ENCODE results near the gene KRTAP2-2.

DNA sequence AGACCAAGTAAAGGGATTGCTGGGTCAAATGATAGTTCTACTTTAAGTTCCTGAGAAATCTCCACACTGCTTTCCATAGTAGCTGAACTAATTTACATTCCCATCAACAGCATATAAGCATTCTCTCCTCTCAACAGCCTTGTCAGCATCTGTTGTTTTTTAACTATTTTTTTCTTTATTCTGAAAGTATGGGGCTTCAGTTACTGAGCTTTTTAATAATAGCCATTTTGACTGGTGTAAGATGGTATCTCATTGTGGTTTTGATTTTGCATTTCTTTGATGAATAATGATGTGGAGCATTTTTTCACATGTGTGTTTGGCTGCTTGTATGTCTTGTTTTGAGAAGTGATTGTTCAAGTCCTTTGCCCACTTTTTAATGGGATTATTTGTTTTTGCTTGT is 2.5 kb downstream of the KRTAP2-2 start:
- TF ChIP-seq, protein P1, sequence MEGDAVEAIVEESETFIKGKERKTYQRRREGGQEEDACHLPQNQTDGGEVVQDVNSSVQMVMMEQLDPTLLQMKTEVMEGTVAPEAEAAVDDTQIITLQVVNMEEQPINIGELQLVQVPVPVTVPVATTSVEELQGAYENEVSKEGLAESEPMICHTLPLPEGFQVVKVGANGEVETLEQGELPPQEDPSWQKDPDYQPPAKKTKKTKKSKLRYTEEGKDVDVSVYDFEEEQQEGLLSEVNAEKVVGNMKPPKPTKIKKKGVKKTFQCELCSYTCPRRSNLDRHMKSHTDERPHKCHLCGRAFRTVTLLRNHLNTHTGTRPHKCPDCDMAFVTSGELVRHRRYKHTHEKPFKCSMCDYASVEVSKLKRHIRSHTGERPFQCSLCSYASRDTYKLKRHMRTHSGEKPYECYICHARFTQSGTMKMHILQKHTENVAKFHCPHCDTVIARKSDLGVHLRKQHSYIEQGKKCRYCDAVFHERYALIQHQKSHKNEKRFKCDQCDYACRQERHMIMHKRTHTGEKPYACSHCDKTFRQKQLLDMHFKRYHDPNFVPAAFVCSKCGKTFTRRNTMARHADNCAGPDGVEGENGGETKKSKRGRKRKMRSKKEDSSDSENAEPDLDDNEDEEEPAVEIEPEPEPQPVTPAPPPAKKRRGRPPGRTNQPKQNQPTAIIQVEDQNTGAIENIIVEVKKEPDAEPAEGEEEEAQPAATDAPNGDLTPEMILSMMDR (IDR thresholded peaks at IDR 0.05): no peak
- TF ChIP-seq POLR2A (IDR thresholded peaks at IDR 0.05): no peak
